Parathyroid adenoma (tissue), 2 donors: ENCODE measurements around the gene OGFOD2.
"Not testable (repeated sequence)": the region's sequence is repeated elsewhere in the genome, so short reads cannot be mapped to it uniquely, and the experiment has no call there.

ENCODE experiments used
- H2AFZ ChIP-seq: fragments of 300-600 bp; sonication (generic); one replicate; pipeline ENCODE4 v1.7.0; 2017; ENCODE audit warnings: antibody characterized with exemption, mild to moderate bottlenecking
- H3K27ac ChIP-seq: fragments of 300-600 bp; sonication (generic); one replicate; pipeline ENCODE4 v1.7.0; 2017
- H3K27me3 ChIP-seq: fragments of 300-600 bp; sonication (generic); one replicate; pipeline ENCODE4 v1.7.0; 2017; ENCODE audit warnings: low read length; ENCODE audit not compliant: control insufficient read depth, insufficient read depth
- H3K36me3 ChIP-seq: fragments of 300-600 bp; sonication (generic); one replicate; pipeline ENCODE4 v1.7.0; 2017; ENCODE audit warnings: low read length; ENCODE audit not compliant: control insufficient read depth, insufficient read depth
- H3K4me1 ChIP-seq: fragments of 300-600 bp; sonication (generic); one replicate; pipeline ENCODE4 v1.7.0; 2017; ENCODE audit warnings: control low read depth
- H3K4me2 ChIP-seq: fragments of 300-600 bp; sonication (generic); one replicate; pipeline ENCODE4 v1.7.0; 2017; ENCODE audit warnings: low read length
- H3K4me3 ChIP-seq: fragments of 300-600 bp; sonication (generic); one replicate; pipeline ENCODE4 v1.7.0; 2017; ENCODE audit warnings: low read depth, low read length
- H3K79me2 ChIP-seq: fragments of 300-600 bp; sonication (generic); one replicate; pipeline ENCODE4 v1.7.0; 2017; ENCODE audit warnings: control low read depth
- H3K9ac ChIP-seq: fragments of 300-600 bp; sonication (generic); one replicate; pipeline ENCODE4 v1.7.0; 2017; ENCODE audit warnings: mild to moderate bottlenecking
- H3K9me3 ChIP-seq: fragments of 300-600 bp; sonication (generic); one replicate; pipeline ENCODE4 v1.7.0; 2017; ENCODE audit warnings: low read length; ENCODE audit not compliant: control insufficient read depth
- TF ChIP-seq, protein P1 (sequence below): fragments of 300-600 bp; sonication (generic); IDR thresholded peaks from one replicate; pipeline ENCODE4 v1.7.0; 2017; ENCODE audit warnings: antibody characterized with exemption, mild to moderate bottlenecking
- donor health status: primary hyperparathyroidism.

OGFOD2 gene

DNA sequence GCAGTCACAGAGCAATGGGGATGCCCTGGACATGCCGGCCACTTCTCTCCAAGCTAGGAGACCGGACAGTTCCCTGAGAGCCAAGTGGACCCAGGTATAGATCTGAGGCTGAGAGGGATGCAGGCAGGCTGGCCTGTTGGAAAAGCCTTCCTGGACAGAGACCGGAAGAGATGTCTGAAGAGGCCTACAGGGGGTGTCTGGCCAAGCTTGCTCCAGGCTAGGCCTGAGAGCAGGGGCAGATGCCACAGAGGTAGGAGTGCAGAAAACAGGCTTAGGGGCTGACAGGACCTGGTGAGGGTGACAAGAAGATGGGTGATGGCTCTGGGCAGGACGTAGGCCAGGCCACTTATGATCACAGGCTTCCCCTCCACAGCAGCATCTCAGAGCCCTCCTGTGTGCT lies 35.6 kb downstream of the OGFOD2 start:
- Histone ChIP-seq H3K27ac (no peak overlapping the region), H3K4me3 (no peak overlapping the region), H3K9ac (no peak overlapping the region), H3K9me3 (no peaks in the 10 kb centered on the region), H3K4me2 (no peak overlapping the region), H3K27me3 (no peaks in the 10 kb centered on the region), H3K36me3 (no peaks in the 10 kb centered on the region), H3K4me1 (no peaks in the 10 kb centered on the region), H2AFZ (no peak overlapping the region), H3K79me2 (no peaks in the 10 kb centered on the region)
- TF ChIP-seq, protein P1, sequence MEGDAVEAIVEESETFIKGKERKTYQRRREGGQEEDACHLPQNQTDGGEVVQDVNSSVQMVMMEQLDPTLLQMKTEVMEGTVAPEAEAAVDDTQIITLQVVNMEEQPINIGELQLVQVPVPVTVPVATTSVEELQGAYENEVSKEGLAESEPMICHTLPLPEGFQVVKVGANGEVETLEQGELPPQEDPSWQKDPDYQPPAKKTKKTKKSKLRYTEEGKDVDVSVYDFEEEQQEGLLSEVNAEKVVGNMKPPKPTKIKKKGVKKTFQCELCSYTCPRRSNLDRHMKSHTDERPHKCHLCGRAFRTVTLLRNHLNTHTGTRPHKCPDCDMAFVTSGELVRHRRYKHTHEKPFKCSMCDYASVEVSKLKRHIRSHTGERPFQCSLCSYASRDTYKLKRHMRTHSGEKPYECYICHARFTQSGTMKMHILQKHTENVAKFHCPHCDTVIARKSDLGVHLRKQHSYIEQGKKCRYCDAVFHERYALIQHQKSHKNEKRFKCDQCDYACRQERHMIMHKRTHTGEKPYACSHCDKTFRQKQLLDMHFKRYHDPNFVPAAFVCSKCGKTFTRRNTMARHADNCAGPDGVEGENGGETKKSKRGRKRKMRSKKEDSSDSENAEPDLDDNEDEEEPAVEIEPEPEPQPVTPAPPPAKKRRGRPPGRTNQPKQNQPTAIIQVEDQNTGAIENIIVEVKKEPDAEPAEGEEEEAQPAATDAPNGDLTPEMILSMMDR = no peak

DNA sequence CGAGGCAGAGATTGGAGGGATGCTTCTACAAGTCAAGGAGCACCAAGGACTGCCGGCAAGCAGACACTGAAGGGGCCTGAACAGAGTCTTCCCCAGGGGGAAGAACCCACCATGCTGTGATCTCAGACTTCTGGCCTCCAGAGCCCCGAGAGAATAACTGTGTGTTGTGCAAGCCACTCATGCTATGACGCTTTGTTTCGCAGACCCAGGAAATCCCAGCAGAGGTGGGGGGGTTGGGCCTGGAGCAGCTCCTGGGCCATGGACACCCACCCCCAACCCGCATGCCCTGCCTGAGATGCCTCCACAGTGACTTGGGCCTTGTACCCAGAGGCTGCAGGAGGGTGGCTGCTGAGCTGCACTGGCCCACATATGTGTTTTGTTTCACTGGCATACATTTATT lies 36.7 kb downstream of the OGFOD2 start:
- Histone ChIP-seq H3K36me3 (no peaks in the 10 kb centered on the region), H3K4me1 (no peaks in the 10 kb centered on the region), H2AFZ (no peak overlapping the region), H3K79me2 (no peaks in the 10 kb centered on the region), H3K9me3 (no peaks in the 10 kb centered on the region), H3K4me2 (no peak overlapping the region), H3K9ac (no peak overlapping the region), H3K27me3 (no peaks in the 10 kb centered on the region), H3K27ac (no peak overlapping the region), H3K4me3 (no peak overlapping the region)
- TF ChIP-seq, protein P1 = no peak

DNA sequence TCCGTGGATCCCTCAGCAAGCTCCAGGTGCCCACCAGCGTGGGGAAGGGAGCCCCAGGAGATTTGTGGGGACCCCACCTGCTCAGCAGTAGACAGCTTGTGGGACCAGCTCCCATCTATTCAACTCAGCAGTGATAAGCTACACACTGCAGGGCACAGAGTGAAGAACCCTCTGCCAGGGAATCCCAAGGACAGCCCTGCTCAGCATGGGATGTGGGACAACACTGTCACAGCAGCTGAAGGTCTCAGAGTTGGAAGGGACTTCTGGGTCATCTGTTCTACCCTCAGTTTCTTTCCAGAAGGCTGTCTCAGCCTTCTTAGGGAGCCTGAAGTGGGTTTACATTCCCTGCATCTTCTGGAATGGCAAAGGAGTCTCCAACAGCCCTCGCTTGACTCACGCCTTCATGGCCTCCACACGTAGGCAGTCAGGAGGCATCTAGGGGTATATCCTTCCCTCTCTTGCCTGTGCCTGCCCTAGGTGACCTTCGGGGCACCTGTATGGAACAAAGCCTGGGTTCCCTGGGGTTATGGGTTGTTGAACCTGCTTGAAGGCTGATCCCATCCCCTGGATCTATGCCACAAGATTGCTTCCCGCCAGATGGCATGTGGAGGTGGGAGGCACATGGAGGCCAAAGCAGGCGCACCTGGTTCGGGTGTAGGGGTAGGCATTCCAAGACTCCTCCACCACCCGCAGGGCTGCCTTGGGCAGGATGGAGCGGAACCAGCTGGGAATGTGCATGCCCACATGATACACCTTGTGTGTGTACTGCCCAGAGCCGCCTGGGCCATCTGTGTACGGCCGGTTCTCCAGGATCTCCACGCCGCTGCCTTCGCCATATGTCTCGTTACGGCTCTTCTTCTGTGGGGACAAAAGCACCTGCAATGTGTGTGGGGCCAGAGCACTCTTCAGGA lies 38.4 kb downstream of the OGFOD2 start:
- no peaks in the 10 kb centered on the region for H3K4me1 ChIP-seq
- no peaks in the 10 kb centered on the region for H3K79me2 ChIP-seq
- H3K36me3 ChIP-seq = no peaks in the 10 kb centered on the region
- TF ChIP-seq, protein P1 = no peak
- H3K27me3 ChIP-seq = no peaks in the 10 kb centered on the region
- H3K4me2 ChIP-seq = no peak overlapping the region
- no peak overlapping the region for H3K9ac ChIP-seq
- H3K27ac ChIP-seq = no peak overlapping the region
- H3K4me3 ChIP-seq = no peak overlapping the region
- H3K9me3 ChIP-seq = no peaks in the 10 kb centered on the region
- H2AFZ ChIP-seq = no peak overlapping the region

DNA sequence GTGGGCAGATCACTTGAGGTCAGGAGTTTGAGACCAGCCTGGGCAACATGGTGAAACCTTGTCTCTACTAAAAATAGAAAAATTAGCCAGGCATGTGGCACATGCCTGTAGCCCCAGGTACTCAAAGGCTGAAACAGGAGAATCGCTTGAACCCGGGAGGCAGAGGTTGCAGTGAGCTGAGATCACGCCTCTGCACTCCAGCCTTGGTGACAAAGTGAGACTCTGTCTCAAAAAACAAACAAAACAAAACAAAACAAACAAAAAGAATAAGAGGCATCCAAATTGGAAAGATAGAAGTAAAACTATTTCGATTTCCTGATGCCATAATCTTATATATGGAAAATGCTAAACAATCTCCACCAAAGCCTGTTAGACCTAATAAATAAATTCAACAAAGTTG lies 39.4 kb downstream of the OGFOD2 start:
- not testable (repeated sequence) for H3K79me2 ChIP-seq

DNA sequence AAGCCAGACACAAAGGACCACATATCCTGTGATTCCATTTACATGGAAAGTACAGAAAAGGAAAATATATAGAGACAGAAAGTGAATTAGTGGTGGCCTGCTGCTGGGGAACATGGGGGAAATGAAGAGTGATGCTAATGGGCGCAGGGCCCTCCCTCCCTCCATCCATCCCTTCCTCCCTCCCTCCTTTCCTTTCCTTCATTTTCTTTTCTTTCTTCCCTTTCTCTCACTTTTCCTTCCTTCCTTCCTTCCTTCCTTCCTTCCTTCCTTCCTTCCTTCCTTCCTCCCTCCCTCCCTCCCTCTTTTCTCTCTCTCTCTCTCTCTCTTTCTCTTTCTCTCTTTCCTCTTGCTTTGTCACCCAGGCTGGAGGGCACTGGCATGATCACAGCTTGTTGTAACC lies 42.7 kb downstream of the OGFOD2 start:
- Histone ChIP-seq H3K79me2 (no peaks in the 10 kb centered on the region), H3K27me3 (no peaks in the 10 kb centered on the region), H3K4me2 (no peak overlapping the region), H3K9me3 (no peaks in the 10 kb centered on the region), H3K27ac (no peak overlapping the region), H3K36me3 (no peaks in the 10 kb centered on the region), H3K4me3 (no peak overlapping the region), H3K9ac (no peak overlapping the region), H2AFZ (no peak overlapping the region), H3K4me1 (no peaks in the 10 kb centered on the region)
- TF ChIP-seq, protein P1 = no peak

More for the DNA sequence above, 39.4 kb downstream of the OGFOD2 start:
- not testable (repeated sequence) for H3K4me3 ChIP-seq, H2AFZ ChIP-seq, H3K9me3 ChIP-seq, H3K27me3 ChIP-seq, H3K27ac ChIP-seq, H3K4me2 ChIP-seq, H3K4me1 ChIP-seq, H3K9ac ChIP-seq, H3K36me3 ChIP-seq
